ENCODE results near the gene FPR2.

DNA sequence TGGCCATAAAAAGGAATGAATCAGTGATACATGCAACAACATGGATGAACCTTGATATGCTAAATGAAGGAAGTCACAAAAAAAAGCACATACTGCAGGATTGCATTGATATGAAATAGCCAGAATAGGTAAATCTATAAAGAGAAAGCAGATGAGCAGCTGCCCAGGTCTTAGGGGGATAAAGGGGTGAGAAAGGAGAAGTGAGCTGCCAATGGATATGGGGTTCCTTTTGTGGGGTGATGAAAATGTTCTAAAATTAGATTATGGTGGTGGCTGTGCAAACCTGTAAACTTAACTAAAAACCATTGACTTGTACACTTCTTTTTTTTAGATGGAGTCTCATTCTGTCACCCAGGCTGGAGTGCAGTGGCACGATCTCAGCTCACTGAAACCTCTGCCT lies 49.3 kb upstream of the FPR2 start:
- TF ChIP-seq, protein P1, sequence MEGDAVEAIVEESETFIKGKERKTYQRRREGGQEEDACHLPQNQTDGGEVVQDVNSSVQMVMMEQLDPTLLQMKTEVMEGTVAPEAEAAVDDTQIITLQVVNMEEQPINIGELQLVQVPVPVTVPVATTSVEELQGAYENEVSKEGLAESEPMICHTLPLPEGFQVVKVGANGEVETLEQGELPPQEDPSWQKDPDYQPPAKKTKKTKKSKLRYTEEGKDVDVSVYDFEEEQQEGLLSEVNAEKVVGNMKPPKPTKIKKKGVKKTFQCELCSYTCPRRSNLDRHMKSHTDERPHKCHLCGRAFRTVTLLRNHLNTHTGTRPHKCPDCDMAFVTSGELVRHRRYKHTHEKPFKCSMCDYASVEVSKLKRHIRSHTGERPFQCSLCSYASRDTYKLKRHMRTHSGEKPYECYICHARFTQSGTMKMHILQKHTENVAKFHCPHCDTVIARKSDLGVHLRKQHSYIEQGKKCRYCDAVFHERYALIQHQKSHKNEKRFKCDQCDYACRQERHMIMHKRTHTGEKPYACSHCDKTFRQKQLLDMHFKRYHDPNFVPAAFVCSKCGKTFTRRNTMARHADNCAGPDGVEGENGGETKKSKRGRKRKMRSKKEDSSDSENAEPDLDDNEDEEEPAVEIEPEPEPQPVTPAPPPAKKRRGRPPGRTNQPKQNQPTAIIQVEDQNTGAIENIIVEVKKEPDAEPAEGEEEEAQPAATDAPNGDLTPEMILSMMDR (IDR thresholded peaks at IDR 0.05), result no peak
- no peak for TF ChIP-seq POLR2A (IDR thresholded peaks at IDR 0.05)
